Measurements from ENCODE around the gene DHRS2.
A peak's percentile ranks its signal among the peaks of the same experiment; 100 is the strongest.

The DHRS2 gene

GRCh38 chr14:23613242-23614070, 22.7 kb upstream of the DHRS2 start:
- DNase-seq: no peak

GRCh38 chr14:23614395-23614828, 21.8 kb upstream of the DHRS2 start:
- DNase-seq: no peak

GRCh38 chr14:23615856-23616255, 20.3 kb upstream of the DHRS2 start:
- DNase-seq: no peak

GRCh38 chr14:23617539-23617938, 18.6 kb upstream of the DHRS2 start:
- DNase-seq: no peak

GRCh38 chr14:23618415-23618988, 17.7 kb upstream of the DHRS2 start:
- DNase-seq: no peak

GRCh38 chr14:23620177-23620702, 15.9 kb upstream of the DHRS2 start:
- DNase-seq: no peak

GRCh38 chr14:23621204-23621931, 14.8 kb upstream of the DHRS2 start:
- DNase-seq: no peak

- no peak for DNase-seq
Measured at GRCh38 chr14:23621932-23622730, 14.0 kb upstream of the DHRS2 start.

GRCh38 chr14:23622990-23623389, 13.2 kb upstream of the DHRS2 start:
- DNase-seq: no peak

GRCh38 chr14:23623962-23624361, 12.2 kb upstream of the DHRS2 start:
- no peak for DNase-seq

GRCh38 chr14:23624830-23625404, 11.2 kb upstream of the DHRS2 start:
- no peak for DNase-seq

GRCh38 chr14:23626946-23627345, 9.2 kb upstream of the DHRS2 start:
- no peak for DNase-seq

GRCh38 chr14:23627961-23628360, 8.2 kb upstream of the DHRS2 start:
- DNase-seq: no peak

GRCh38 chr14:23629204-23629603, 7.0 kb upstream of the DHRS2 start:
- DNase-seq: no peak

GRCh38 chr14:23629832-23630396, 6.2 kb upstream of the DHRS2 start:
- no peak for DNase-seq

- DNase-seq: no peak
Measured at GRCh38 chr14:23630687-23631086, 5.5 kb upstream of the DHRS2 start.

- DNase-seq: no peak
Measured at GRCh38 chr14:23631234-23631633, 4.9 kb upstream of the DHRS2 start.

- peak; percentile 65 for DNase-seq
Measured at GRCh38 chr14:23631702-23632460, 4.3 kb upstream of the DHRS2 start.

GRCh38 chr14:23632461-23633159, 3.6 kb upstream of the DHRS2 start:
- DNase-seq: no peak

- no peak for DNase-seq
Measured at GRCh38 chr14:23633160-23633701, 2.9 kb upstream of the DHRS2 start.

Data from DMS 273 treated with DMSO at 0.1 percent for 48 hours (cell line).